Measurements from ENCODE around the gene DNM1.

- TF ChIP-seq FOXM1 (IDR thresholded peaks at IDR 0.05; ENCODE audit: borderline replicate concordance) (no peak), FOXA1 (IDR thresholded peaks at IDR 0.05) (no peak), SUZ12 (IDR thresholded peaks at IDR 0.05) (no peak), CTBP1 (IDR thresholded peaks at IDR 0.05; ENCODE audit: borderline replicate concordance) (no peak), ARNT (IDR thresholded peaks at IDR 0.05) (no peak), TARDBP (IDR thresholded peaks at IDR 0.05) (no peak), FOXK2 (IDR thresholded peaks at IDR 0.05) (no peak), SP1 (IDR thresholded peaks at IDR 0.05) (no peak)
Measured at GRCh38 chr9:128208386-128208785, 5.2 kb downstream of the DNM1 start.

Data from HEK293T (cell line).